Stimulated activated CD4-positive, alpha-beta T cell treated with anti-CD3 and anti-CD28 coated beads, TNF-alpha, amount 100 ng/mL, for 48 hours (primary cell): ENCODE measurements around the gene EGFL8.
"Not testable (repeated sequence)": the region's sequence is repeated elsewhere in the genome, so short reads cannot be mapped to it uniquely, and the experiment has no call there.

Experiments
- DNase-seq, 3 donors: peaks; one replicate each; pipeline ENCODE4 v3.0.0-alpha.2; 2020; ENCODE audit warnings: low read depth in 3 of 3

EGFL8 gene

GRCh38 chr6:32183483-32184083 lies 19.2 kb downstream of the EGFL8 start:
- no peak for DNase-seq

DNA sequence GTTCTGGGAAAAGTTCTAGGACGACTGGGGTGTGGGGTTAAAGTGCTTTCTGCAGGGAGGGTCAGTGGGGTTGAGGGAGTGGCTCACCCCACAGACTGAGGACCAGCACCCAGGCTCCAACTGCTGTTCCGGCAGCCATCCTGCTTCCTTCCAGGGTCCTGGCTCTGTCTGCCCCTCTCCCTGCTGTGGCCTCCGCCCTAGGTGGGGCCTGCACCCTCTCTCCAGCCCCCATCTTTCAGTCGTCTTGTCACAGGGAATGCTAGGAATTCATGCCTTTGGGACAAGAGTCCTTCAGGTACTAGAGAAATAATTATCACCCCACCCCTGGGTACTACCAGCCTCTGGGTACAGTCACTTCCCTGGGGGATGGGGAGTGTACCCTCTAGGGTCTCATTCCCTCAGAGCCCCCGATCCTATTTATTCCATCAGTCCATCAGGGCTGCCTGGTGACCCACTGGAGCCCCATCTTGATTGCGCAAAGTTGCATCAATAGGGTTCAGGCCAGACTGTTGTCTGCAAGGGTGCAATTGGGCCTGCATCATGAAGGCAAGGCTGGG lies 19.8 kb downstream of the EGFL8 start, which contains the start of gene AGER:
AGER (minus strand) TSS at position 170 of the 557 bp plus-strand sequence; CDS start at position 139, 31 bp downstream.
- no peak for DNase-seq

- peak in 1 of 3 donors; percentile 34 for DNase-seq
Measured at GRCh38 chr6:32185681-32186131, 21.3 kb downstream of the EGFL8 start.

DNA sequence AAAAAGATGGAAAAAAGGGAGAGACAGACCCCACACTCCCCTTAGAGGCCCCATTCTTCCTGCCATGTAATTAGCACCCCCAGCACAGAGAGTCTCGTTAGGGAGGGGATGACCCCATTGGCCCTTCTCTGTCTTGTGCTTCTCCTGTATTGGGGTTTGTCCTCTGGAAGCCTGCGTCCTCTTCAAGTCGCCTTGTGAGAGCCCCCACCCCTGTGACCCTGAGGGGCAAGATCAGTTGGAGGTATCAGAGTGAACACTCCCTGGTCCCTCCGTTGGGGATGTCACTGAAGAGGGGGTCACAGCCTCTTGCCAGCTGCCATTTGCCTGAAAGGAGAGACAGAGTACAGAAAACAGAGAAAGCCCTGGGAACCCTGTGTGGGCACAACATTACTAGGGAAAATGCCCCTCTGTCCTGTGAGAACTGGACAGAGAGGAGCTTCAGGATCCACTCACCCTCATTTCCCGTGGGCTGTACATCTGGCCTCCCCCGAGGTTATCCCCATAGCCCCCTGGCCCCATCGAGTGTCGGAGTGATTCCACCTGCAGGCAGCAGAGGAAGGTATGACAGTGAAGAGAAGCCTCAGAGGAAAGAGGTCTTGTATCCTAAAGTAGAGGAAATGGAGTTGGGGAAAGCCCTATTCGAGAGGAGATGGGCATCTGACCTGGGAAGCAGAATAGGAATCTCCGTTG lies 21.9 kb downstream of the EGFL8 start:
- DNase-seq: not testable (repeated sequence)

DNA sequence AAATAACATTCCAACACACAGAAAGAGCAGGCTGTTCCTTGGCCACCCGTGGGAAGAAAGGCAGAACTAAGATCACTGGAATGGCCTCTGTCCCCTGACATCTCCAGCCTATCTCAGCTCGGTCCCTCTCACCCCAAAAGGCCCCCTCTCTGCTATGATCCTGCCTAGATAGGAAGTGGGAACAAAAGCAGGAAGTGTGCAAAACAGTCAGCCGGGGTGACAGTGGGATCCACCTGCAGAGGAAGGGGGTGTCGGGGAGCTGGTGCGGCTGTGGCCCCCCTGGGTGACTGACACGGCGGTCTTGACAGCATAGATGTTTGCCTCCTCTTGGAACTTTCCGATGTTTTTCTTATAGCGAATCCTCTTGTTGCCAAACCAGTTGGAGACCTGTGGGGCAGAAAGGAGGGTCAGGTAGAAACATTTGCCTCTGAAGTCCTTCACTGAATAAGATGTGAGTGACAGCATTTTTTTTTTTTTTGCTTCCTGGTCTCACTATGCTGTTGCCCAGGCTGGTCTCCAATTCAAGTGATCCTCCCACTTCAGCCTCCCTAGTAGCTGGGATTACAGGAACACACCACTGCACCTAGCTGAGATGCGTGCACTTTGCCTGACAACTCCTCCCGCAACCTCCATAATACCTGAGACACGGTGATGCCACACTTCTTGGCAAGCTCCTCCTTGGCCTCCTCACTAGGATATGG lies 22.8 kb downstream of the EGFL8 start:
- DNase-seq: no peak

DNA sequence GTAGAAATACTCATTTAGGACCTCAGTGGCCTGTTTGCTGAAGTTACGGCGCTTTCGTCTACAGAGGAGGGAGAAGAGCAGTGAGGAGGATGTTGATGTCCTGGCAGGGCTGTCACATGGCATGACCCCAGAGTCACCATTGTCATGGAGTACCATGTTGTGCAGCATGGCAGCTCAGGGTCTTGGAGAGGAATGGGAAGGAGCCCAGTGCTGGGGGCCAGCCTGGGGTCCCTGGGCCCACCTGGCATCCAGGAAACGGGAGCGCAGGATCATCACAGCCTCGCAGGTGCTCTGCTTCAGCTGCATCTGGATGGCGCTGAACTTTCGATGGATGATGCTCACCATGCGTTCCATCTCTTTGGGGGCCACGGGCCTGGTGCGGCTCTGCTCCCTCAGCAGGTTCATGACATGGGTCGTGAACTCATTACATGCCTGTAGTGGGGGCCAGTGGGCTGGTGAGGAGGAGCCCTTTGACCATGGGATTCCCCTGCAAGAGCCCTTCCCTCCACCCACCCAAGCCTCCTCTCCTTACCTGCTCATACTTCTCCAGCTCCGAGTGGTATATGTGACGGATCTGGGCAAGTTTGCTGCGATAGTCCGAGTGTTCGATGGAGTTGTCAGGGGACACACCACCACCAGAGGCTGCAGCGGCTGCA lies 23.5 kb downstream of the EGFL8 start:
- DNase-seq: not testable (repeated sequence)

DNA sequence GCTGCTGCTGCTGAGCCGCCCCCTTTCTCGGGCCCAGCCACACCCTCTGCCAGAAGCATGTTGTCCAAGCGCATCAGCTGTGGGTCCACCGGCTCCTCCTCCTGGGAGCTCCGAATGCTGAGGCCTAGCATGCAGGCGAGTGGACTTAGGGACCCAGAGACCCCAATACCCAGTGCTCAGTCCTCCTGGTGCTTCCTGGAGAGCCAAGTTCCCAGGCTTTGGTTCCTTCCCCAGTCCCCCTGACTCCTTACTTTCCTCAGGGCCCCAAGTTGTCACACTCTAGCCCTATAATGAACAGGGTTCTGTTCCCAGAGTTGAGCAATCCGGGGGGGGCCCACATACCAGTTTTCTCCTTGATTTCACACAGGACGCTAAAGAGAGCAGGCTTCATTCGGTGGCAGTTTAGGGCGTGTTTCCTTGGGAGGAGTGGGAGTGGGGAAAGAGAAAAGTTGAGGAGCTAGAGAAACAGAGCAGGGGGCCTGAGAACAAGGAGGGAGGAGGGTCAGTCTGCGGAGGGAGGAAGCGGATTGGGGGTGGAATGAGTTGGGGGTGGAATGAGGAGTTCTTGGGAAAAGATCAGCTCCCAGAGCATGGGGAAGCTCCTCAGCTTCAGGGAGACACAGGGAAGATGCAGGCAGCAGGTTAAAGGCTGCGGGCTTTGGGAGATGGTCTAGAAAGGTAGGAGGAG lies 24.1 kb downstream of the EGFL8 start:
- DNase-seq: no peak

- DNase-seq: no peak
Measured at GRCh38 chr6:32189069-32189741, 24.8 kb downstream of the EGFL8 start.

DNA sequence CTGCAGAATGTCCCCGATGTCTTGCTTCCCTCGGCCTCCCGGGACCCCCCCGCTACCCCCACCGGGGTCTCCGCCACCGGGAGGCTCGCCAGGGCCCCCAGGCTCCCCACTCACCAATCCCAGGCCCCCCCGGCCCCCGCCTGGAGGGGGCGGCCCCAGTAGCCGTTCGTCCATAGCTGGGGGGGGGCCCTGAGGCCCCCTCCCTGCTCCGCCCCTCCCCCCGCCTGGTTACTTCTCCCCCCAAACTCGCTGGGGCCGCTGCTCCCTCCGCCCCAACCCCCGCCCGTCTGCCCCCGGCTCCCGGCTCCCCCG lies 25.3 kb downstream of the EGFL8 start:
- no peak for DNase-seq

GRCh38 chr6:32190054-32190851 lies 25.9 kb downstream of the EGFL8 start, which contains the start of gene PBX2:
Gene PBX2 (minus strand): TSS chr6:32190202. CDS start chr6:32189915, 287 bp downstream.
- peak; percentile 63 to 86 (median 67) for DNase-seq

DNA sequence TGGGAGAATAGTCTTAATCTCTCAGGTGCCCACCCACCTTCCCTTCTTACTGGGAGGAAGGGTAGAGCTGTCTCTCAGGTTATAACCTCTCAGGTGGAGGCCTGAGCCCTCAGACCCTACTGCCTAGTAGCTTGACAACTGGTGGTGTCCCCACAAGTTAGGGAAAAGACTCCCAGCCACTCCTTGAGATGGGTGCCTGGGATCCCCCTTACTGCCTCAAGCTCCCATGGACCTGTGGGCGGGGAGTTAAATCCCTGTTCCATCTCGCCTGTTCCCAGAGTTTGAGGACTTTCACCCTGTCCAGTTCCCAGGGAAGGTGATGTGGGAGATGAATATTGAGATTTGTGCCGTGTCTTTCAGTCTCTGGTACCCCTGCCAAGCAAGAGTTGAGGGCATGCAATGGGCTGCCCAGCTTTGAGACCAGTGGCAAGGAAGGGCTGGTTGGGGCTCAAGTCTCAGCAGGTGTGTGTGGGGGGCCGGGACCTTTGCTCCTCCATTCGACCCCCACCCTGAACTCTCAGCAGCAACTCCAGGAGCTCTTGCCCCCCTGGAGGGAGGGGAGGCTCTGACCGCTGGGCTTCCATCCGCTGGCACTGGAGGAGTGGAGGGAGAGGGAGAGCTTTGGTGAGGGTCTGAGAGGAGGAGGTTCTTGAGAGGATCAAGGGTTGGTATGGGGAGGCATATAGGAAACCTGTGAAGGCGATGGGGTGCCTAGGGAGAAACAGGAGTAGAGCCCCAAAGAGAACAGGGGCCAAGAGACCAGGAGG lies 26.7 kb downstream of the EGFL8 start:
- DNase-seq: no peak

DNA sequence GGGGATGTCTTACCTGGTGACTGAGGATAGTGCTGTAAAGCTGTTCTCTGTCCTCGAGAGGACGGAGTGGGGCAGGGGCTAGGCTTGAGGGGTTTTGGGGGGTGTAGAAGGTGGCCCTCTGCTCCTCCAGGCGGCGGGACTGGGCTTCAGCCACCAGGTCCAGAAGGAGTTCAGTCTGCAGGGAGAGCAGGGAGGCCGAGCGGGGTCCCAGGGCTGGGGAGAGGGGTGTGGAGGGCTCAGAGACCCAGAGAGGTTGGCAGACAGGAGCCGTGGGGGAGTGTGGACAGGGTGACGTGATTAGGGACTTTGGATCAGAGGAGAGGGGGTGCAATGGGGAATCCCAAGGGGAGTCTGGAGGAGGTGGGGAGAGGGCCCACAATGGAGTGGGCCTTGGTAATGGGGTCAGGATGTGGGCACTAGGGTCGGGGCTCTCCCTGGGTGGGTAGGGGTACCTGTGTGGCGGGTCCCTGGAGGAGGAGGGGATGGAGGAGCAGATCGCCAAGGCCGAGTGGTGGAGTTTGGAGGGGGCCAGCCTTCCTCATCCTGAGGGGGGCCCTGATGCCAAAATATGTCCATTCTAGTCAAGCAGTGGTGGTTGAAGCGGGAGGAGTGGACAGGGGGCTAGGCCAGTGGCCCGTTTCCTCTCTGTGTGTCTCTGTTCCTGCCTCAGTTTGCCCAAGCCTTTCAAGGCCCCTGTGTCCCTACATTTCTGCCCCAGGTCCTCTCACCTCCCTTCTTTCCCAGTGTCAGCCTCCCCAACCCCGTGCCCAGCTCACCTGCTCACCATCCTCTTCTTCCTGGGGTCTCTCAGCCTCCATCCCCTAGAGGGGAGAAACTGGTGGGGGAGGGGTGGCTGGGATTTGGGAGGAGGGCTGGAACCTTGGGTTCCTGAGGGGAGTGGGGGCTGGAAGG lies 27.6 kb downstream of the EGFL8 start:
- DNase-seq: no peak

DNA sequence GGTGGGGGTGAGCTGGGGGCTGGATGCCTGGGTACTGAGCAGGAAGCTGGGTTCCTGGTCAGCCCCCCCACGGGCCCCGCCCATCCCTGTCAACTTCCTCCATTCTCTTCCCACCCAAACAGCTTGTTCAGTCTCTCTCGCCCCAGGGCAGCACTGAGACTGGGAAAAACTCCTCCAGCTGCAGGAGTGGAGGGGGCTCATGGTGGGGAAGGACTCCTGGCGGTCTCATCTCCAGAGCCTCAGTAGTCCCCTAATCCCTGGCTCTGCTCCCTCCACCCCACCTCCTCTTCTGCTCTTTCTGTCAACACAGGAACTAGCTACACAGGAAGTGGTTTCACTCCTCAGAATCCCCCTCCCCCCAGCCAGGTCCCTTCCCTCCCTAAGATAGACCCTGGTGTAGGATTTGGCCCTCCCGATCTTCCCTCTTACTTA lies 28.2 kb downstream of the EGFL8 start, which contains the start of gene GPSM3:
GPSM3 (minus strand) TSS at position 36 of the 432 bp plus-strand sequence. CDS start 130 bp downstream, outside the sequence.
- DNase-seq: no peak

DNA sequence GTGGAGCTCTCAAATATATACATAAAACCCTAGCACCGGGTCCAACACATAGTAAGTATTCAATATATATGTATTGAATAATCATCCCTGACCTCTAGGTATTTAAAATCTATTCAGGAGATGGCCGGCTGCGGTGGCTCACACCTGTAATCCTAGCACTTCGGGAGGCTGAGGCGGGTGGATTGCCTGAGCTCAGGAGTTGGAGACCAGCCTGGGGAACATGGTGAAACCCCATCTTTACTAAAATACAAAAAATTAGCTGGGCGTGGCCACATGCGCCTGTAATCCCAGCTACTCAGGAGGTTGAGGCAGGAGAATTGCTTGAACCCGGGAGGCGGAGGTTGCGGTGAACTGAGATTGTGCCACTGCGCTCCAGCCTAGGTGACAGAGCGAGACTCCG lies 28.7 kb downstream of the EGFL8 start:
- DNase-seq: not testable (repeated sequence)

DNA sequence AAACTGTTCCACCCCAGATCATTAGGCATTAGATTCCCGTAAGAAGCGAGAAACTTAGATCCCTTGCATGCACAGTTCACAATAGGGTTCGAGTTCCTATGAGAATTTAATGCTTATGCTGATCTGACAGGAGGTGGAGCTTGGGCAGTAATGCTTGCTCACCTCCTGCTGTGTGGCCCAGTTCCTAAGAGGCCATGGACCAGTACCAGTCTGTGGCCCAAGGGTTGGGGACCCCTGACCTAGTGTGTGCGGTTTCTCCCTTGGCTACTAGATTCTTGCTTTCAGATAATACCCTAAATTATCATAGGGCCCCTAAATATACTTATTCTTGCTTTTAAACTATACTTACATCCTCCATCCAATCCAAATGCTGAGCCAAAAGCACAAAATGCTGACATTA lies 30.0 kb downstream of the EGFL8 start:
- DNase-seq: no peak

GRCh38 chr6:32194825-32195651 lies 30.6 kb downstream of the EGFL8 start:
- DNase-seq: no peak

DNA sequence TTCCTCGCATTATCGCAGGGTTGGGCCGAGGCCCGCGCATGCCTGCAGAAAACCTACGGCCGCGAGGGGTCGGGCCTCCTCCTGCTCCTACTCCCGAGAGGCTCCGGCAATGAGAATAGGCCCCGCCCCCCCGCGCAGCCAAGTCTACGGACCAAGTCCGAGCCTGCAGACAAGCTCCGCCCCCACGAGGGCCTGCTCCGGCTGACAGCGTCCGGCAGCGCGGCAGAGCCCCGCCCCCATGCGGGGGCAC lies 31.2 kb downstream of the EGFL8 start:
- peak; percentile 100 for DNase-seq
